ENCODE results near the gene DBX1. TPM values are rescaled to one million over a fixed set of nuclear protein-coding genes. Genes with fewer than 3 reads are reported as not detected.
A peak's percentile ranks its signal among the peaks of the same experiment; 100 is the strongest.

The DBX1 gene
- total and polyA plus RNA-seq, 4 donors = not detected

- peak in 1 of 2 donors; percentile 50 for DNase-seq
- Histone ChIP-seq H3K9me3 (ENCODE audit: control insufficient read depth, low read length) (no peaks in the 10 kb centered on the region), H3K4me3 (ENCODE audit: low read length in 2 of 2) (no peak overlapping the region), H3K27ac (ENCODE audit: low read depth in 1 of 2, low read length in 2 of 2) (no peak overlapping the region), H3K36me3 (ENCODE audit: control insufficient read depth in 1 of 2, insufficient read depth in 2 of 2, low read length in 1 of 2) (no peaks in the 10 kb centered on the region), H3K27me3 (ENCODE audit: control insufficient read depth in 1 of 2, insufficient read depth in 2 of 2, low read length in 1 of 2) (no peaks in the 10 kb centered on the region), H3K4me1 (ENCODE audit: control insufficient read depth in 1 of 2, insufficient read depth in 2 of 2, low read length in 2 of 2) (no peaks in the 10 kb centered on the region)
- WGBS, 2 donors = 4% methylated on average over 49 to 51 of the region's 51 CpGs
- intact Hi-C loops (cut with DNase I) = no loop called here
- ATAC-seq (ENCODE audit: low FRiP score) = no peak
Measured at GRCh38 chr11:20156280-20156875, 3.9 kb downstream of the DBX1 start.

- Histone ChIP-seq H3K36me3 (ENCODE audit: control insufficient read depth in 1 of 2, insufficient read depth in 2 of 2, low read length in 1 of 2) (no peaks in the 10 kb centered on the region), H3K27ac (ENCODE audit: low read depth in 1 of 2, low read length in 2 of 2) (no peak overlapping the region), H3K27me3 (ENCODE audit: control insufficient read depth in 1 of 2, insufficient read depth in 2 of 2, low read length in 1 of 2) (no peaks in the 10 kb centered on the region), H3K9me3 (ENCODE audit: control insufficient read depth, low read length) (no peaks in the 10 kb centered on the region), H3K4me3 (ENCODE audit: low read length in 2 of 2) (no peak overlapping the region), H3K4me1 (ENCODE audit: control insufficient read depth in 1 of 2, insufficient read depth in 2 of 2, low read length in 2 of 2) (no peaks in the 10 kb centered on the region)
- ATAC-seq (ENCODE audit: low FRiP score) (no peak), DNase-seq (no peak)
- intact Hi-C loops (cut with DNase I) = no loop called here
- 20 to 29% methylated on average over 19 of the region's 19 CpGs for WGBS, 2 donors
Measured at GRCh38 chr11:20155683-20156279, 4.5 kb downstream of the DBX1 start.

GRCh38 chr11:20154381-20154780 is 5.9 kb downstream of the DBX1 start:
- Histone ChIP-seq H3K9me3 (ENCODE audit: control insufficient read depth, low read length) (no peaks in the 10 kb centered on the region), H3K27ac (ENCODE audit: low read depth in 1 of 2, low read length in 2 of 2) (no peak overlapping the region), H3K36me3 (ENCODE audit: control insufficient read depth in 1 of 2, insufficient read depth in 2 of 2, low read length in 1 of 2) (no peaks in the 10 kb centered on the region), H3K27me3 (ENCODE audit: control insufficient read depth in 1 of 2, insufficient read depth in 2 of 2, low read length in 1 of 2) (no peaks in the 10 kb centered on the region), H3K4me1 (ENCODE audit: control insufficient read depth in 1 of 2, insufficient read depth in 2 of 2, low read length in 2 of 2) (no peaks in the 10 kb centered on the region), H3K4me3 (ENCODE audit: low read length in 2 of 2) (no peak overlapping the region)
- DNase-seq = no peak
- intact Hi-C loops (cut with DNase I) = no loop called here
- WGBS, 2 donors = 96 to 97% methylated on average over 1 of the region's 1 CpG
- no peak for ATAC-seq (ENCODE audit: low FRiP score)

- no peak overlapping the region for H3K27ac ChIP-seq (ENCODE audit: low read depth in 1 of 2, low read length in 2 of 2)
- intact Hi-C loops (cut with DNase I) = no loop called here
- H3K4me3 ChIP-seq (ENCODE audit: low read length in 2 of 2) = no peak overlapping the region
- no peaks in the 10 kb centered on the region for H3K4me1 ChIP-seq (ENCODE audit: control insufficient read depth in 1 of 2, insufficient read depth in 2 of 2, low read length in 2 of 2)
- DNase-seq (no peak), ATAC-seq (ENCODE audit: low FRiP score) (no peak)
- H3K36me3 ChIP-seq (ENCODE audit: control insufficient read depth in 1 of 2, insufficient read depth in 2 of 2, low read length in 1 of 2) = no peaks in the 10 kb centered on the region
- H3K9me3 ChIP-seq (ENCODE audit: control insufficient read depth, low read length) = no peaks in the 10 kb centered on the region
- H3K27me3 ChIP-seq (ENCODE audit: control insufficient read depth in 1 of 2, insufficient read depth in 2 of 2, low read length in 1 of 2) = no peaks in the 10 kb centered on the region
- WGBS, 2 donors = 87 to 88% methylated on average over 4 of the region's 4 CpGs
Measured at GRCh38 chr11:20138707-20139106, 21.6 kb downstream of the DBX1 start.

GRCh38 chr11:20137637-20138036 is 22.6 kb downstream of the DBX1 start:
- Histone ChIP-seq H3K4me3 (ENCODE audit: low read length in 2 of 2) (no peak overlapping the region), H3K9me3 (ENCODE audit: control insufficient read depth, low read length) (no peaks in the 10 kb centered on the region), H3K27ac (ENCODE audit: low read depth in 1 of 2, low read length in 2 of 2) (no peak overlapping the region), H3K36me3 (ENCODE audit: control insufficient read depth in 1 of 2, insufficient read depth in 2 of 2, low read length in 1 of 2) (no peaks in the 10 kb centered on the region), H3K4me1 (ENCODE audit: control insufficient read depth in 1 of 2, insufficient read depth in 2 of 2, low read length in 2 of 2) (no peaks in the 10 kb centered on the region), H3K27me3 (ENCODE audit: control insufficient read depth in 1 of 2, insufficient read depth in 2 of 2, low read length in 1 of 2) (no peaks in the 10 kb centered on the region)
- ATAC-seq (ENCODE audit: low FRiP score) = no peak
- no peak for DNase-seq
- intact Hi-C loops (cut with DNase I) = no loop called here

- Histone ChIP-seq H3K36me3 (ENCODE audit: control insufficient read depth in 1 of 2, insufficient read depth in 2 of 2, low read length in 1 of 2) (no peaks in the 10 kb centered on the region), H3K4me1 (ENCODE audit: control insufficient read depth in 1 of 2, insufficient read depth in 2 of 2, low read length in 2 of 2) (no peaks in the 10 kb centered on the region), H3K9me3 (ENCODE audit: control insufficient read depth, low read length) (no peaks in the 10 kb centered on the region), H3K4me3 (ENCODE audit: low read length in 2 of 2) (no peak overlapping the region), H3K27ac (ENCODE audit: low read depth in 1 of 2, low read length in 2 of 2) (no peak overlapping the region), H3K27me3 (ENCODE audit: control insufficient read depth in 1 of 2, insufficient read depth in 2 of 2, low read length in 1 of 2) (no peaks in the 10 kb centered on the region)
- DNase-seq = no peak
- ATAC-seq (ENCODE audit: low FRiP score) = no peak
- WGBS, 2 donors = 88 to 95% methylated on average over 5 of the region's 5 CpGs
- intact Hi-C loops (cut with DNase I) = loop anchor here (5.0 kb wide), 3 partner anchors 217 to 228 kb away; no protein-coding TSS in a partner anchor
Measured at GRCh38 chr11:20134991-20135736, 25.1 kb downstream of the DBX1 start.

GRCh38 chr11:20132667-20133039 is 27.6 kb downstream of the DBX1 start:
- intact Hi-C loops (cut with DNase I) = loop anchor here (1.0 to 5.0 kb wide), 4 partner anchors 181 to 225 kb away; no protein-coding TSS in a partner anchor
- no peaks in the 10 kb centered on the region for H3K27me3 ChIP-seq (ENCODE audit: control insufficient read depth in 1 of 2, insufficient read depth in 2 of 2, low read length in 1 of 2)
- H3K36me3 ChIP-seq (ENCODE audit: control insufficient read depth in 1 of 2, insufficient read depth in 2 of 2, low read length in 1 of 2) = no peaks in the 10 kb centered on the region
- H3K4me3 ChIP-seq (ENCODE audit: low read length in 2 of 2) = no peak overlapping the region
- no peak overlapping the region for H3K27ac ChIP-seq (ENCODE audit: low read depth in 1 of 2, low read length in 2 of 2)
- WGBS, 2 donors = 42 to 44% methylated on average over 8 of the region's 8 CpGs
- no peak for DNase-seq
- H3K9me3 ChIP-seq (ENCODE audit: control insufficient read depth, low read length) = no peaks in the 10 kb centered on the region
- ATAC-seq (ENCODE audit: low FRiP score) = no peak
- H3K4me1 ChIP-seq (ENCODE audit: control insufficient read depth in 1 of 2, insufficient read depth in 2 of 2, low read length in 2 of 2) = no peaks in the 10 kb centered on the region

GRCh38 chr11:20131788-20132666 is 28.2 kb downstream of the DBX1 start:
- 6 to 10% methylated on average over 51 of the region's 51 CpGs for WGBS, 2 donors
- ATAC-seq (ENCODE audit: low FRiP score) (peak; percentile 75), DNase-seq (peak; percentile 67 to 84)
- Histone ChIP-seq H3K36me3 (ENCODE audit: control insufficient read depth in 1 of 2, insufficient read depth in 2 of 2, low read length in 1 of 2) (no peaks in the 10 kb centered on the region), H3K27ac (ENCODE audit: low read depth in 1 of 2, low read length in 2 of 2) (no peak overlapping the region), H3K4me1 (ENCODE audit: control insufficient read depth in 1 of 2, insufficient read depth in 2 of 2, low read length in 2 of 2) (no peaks in the 10 kb centered on the region), H3K9me3 (ENCODE audit: control insufficient read depth, low read length) (no peaks in the 10 kb centered on the region), H3K27me3 (ENCODE audit: control insufficient read depth in 1 of 2, insufficient read depth in 2 of 2, low read length in 1 of 2) (no peaks in the 10 kb centered on the region), H3K4me3 (ENCODE audit: low read length in 2 of 2) (peak overlapping the region in 1 of 2 donors; percentile 21)
- intact Hi-C loops (cut with DNase I) = loop anchor here (1.0 to 5.0 kb wide), 5 partner anchors 181 to 571 kb away; no protein-coding TSS in a partner anchor

Data from aorta (tissue), 5 donors.